ENCODE measurements around the gene SASS6.

DNA sequence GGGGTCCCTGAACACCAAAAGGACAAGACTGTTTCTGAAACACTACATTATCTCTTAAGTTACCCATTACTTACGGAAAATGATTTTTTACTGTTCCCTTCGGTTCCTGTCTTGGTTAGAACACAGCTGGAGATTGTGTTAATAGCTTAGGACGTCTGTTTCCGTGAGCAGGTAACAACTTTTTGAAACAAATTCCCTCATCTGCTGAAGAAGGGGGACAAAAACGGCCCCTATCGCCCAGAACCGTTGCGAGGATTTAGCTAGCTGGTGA lies 95.1 kb downstream of the SASS6 start:
- no peak for TF ChIP-seq POLR2AphosphoS5 (IDR thresholded peaks at IDR 0.05)
- TF ChIP-seq, protein P1, sequence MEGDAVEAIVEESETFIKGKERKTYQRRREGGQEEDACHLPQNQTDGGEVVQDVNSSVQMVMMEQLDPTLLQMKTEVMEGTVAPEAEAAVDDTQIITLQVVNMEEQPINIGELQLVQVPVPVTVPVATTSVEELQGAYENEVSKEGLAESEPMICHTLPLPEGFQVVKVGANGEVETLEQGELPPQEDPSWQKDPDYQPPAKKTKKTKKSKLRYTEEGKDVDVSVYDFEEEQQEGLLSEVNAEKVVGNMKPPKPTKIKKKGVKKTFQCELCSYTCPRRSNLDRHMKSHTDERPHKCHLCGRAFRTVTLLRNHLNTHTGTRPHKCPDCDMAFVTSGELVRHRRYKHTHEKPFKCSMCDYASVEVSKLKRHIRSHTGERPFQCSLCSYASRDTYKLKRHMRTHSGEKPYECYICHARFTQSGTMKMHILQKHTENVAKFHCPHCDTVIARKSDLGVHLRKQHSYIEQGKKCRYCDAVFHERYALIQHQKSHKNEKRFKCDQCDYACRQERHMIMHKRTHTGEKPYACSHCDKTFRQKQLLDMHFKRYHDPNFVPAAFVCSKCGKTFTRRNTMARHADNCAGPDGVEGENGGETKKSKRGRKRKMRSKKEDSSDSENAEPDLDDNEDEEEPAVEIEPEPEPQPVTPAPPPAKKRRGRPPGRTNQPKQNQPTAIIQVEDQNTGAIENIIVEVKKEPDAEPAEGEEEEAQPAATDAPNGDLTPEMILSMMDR (IDR thresholded peaks at IDR 0.05), result no peak
- no peak for TF ChIP-seq POLR2A (IDR thresholded peaks at IDR 0.05)

Data from breast epithelium (tissue), 3 donors.